HG02798 (cell line): ENCODE results near the gene OGFOD2.
"Not testable (repeated sequence)": the region's sequence is repeated elsewhere in the genome, so short reads cannot be mapped to it uniquely, and the experiment has no call there.

Experiments used
- ATAC-seq: cut with Tn5 transposase; IDR thresholded peaks from one replicate; pipeline ENCODE4 v1.9.1; 2021; ENCODE audit warnings: mild to moderate bottlenecking; ENCODE audit not compliant: unreplicated experiment, poor library complexity

The OGFOD2 gene

GRCh38 chr12:122999196-122999946 lies 24.3 kb downstream of the OGFOD2 start:
- no peak for ATAC-seq

- no peak for ATAC-seq
Measured at GRCh38 chr12:122999986-123000420, 25.0 kb downstream of the OGFOD2 start.

GRCh38 chr12:123000578-123000977 lies 25.5 kb downstream of the OGFOD2 start:
- no peak for ATAC-seq

DNA sequence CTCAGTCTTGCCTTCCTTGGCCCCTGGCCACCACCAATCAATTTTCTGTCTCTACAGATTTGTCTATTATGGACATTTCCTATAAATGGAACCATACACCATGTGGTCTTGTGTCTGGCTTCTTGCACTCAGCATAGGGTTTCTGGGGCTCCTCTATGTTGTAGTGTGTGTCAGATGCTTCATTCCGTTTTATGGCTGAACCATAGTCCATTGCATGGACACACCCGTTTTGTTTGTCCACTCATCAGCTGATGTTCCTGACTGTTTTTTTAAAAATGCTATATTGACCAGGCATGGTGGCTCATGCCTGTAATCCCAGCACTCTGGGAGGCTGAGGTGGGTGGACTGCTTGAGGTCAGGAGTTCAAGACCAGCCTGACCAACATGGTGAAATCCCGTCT lies 26.4 kb downstream of the OGFOD2 start:
- ATAC-seq, result no peak

DNA sequence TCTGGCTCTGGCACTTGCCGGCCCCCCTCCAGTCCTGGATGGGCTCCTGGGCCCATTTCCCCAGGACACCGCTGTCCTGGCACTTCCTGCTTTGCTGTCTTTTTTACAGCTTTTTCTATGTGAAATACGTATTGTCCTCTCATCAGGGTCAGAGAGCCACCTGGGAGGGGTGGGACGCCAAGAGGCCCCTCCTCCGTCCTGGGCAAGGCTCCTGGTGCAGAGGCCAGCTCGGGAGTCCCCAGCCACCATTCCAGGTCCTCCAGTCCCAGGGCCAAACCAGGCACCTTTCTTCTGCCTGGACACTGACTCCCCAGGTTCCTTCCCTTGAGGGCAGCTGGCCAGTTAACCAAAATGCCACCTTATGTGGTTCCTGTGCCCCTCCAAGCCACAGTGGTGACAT lies 28.2 kb downstream of the OGFOD2 start:
- ATAC-seq, result no peak

GRCh38 chr12:123004287-123004686 lies 29.2 kb downstream of the OGFOD2 start:
- ATAC-seq, result no peak

DNA sequence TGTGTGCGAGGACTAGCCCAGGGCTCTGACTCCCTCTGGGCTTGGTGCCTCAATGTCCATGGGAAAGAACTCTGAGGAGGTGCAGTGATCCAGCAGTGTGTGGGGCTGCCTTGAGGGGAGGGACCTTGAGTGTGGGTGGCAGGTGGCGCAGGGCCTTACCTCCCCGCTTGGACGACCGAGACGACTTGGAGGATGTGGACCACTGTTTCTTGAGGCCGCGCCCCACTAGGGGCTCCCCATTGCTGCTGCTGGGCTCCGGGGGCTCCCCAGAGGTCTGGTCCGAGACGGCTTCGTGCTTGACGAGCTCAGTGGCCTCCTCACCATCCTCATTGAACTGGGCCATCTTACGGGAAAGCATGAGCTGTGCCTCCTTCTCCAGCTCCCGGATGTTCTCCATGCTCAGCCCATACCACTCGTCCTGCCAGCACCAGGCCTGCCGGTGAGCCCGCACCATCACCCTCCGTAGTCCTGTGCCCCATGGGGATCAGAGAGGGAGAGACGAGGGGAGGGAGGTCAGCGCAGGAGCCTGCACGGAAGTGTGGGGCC lies 30.1 kb downstream of the OGFOD2 start:
- ATAC-seq, result no peak

DNA sequence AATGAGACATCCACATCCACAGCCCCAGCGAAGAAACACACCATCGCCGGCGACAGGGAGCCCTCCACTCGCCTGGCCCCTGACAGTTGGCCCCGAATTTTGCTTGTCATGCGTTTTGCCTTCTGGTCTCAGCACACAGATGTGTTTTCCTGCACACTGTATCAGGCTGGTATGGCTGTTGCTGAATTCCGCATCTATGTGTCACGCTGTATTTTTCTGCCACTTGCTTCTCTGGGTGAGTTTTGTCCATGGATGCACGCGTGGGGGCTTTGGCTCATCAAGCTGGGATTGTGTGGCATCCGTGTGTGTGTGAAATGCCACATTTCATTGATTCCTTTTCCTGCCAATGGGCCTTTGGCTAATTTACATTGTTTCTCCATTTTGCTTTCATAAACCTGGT lies 31.9 kb downstream of the OGFOD2 start:
- ATAC-seq, result no peak

- no peak for ATAC-seq
Measured at GRCh38 chr12:123010110-123010509, 35.1 kb downstream of the OGFOD2 start.

GRCh38 chr12:123010681-123011080 lies 35.6 kb downstream of the OGFOD2 start:
- ATAC-seq, result no peak

- no peak for ATAC-seq
Measured at GRCh38 chr12:123011701-123012100, 36.7 kb downstream of the OGFOD2 start.

- no peak for ATAC-seq
Measured at GRCh38 chr12:123013185-123014095, 38.4 kb downstream of the OGFOD2 start.

DNA sequence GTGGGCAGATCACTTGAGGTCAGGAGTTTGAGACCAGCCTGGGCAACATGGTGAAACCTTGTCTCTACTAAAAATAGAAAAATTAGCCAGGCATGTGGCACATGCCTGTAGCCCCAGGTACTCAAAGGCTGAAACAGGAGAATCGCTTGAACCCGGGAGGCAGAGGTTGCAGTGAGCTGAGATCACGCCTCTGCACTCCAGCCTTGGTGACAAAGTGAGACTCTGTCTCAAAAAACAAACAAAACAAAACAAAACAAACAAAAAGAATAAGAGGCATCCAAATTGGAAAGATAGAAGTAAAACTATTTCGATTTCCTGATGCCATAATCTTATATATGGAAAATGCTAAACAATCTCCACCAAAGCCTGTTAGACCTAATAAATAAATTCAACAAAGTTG lies 39.4 kb downstream of the OGFOD2 start:
- not testable (repeated sequence) for ATAC-seq

DNA sequence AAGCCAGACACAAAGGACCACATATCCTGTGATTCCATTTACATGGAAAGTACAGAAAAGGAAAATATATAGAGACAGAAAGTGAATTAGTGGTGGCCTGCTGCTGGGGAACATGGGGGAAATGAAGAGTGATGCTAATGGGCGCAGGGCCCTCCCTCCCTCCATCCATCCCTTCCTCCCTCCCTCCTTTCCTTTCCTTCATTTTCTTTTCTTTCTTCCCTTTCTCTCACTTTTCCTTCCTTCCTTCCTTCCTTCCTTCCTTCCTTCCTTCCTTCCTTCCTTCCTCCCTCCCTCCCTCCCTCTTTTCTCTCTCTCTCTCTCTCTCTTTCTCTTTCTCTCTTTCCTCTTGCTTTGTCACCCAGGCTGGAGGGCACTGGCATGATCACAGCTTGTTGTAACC lies 42.7 kb downstream of the OGFOD2 start:
- ATAC-seq, result no peak

GRCh38 chr12:123019841-123020138 lies 44.7 kb downstream of the OGFOD2 start:
- ATAC-seq, result no peak

- no peak for ATAC-seq
Measured at GRCh38 chr12:123021688-123022604, 46.9 kb downstream of the OGFOD2 start.

DNA sequence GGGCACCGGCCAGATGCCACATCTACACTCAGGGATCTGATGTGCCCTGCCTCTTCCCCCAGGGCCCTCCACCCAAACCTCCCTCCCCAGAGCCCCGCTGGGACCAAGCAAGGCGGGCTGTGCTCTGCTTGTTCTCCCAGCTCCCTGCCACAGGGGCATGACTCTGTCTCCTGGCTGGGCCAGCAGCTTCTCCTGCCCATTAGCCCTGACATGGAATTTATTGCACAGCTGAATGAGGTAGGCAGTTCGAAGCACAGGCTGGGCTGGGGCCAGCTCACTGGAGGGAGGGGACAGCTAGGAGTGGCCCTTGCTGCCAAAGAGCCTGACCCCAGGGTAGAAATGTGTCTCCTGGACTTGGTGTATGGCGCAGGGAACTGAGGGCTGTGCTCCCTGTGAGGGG lies 47.8 kb downstream of the OGFOD2 start:
- no peak for ATAC-seq

DNA sequence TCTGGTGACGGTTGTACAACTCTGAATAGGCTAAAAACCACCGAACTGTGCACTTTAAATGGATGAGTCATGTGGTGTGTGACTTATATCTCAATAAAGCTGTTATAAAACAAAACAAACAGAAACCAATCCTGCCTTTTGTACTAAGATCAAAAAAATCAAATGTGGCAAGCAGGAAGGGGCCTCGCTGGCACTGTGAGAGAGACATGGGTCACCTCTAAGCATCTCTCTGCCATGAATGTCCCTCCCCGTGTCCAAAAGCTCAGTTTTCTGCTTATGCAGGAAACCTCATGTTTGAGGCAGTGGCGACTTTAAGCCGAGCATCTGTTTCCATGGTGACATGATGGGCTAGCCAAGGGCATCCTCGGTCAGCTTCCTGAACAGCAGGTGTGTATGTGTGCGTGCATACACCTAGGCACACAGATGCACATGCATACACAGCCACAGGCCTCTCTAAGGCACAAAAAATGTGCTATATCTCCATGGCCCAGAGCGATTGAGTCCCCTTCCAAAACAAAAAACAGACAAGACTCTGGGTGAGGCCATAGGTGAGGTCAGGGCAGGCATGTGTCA lies 49.9 kb downstream of the OGFOD2 start:
- ATAC-seq, result no peak

DNA sequence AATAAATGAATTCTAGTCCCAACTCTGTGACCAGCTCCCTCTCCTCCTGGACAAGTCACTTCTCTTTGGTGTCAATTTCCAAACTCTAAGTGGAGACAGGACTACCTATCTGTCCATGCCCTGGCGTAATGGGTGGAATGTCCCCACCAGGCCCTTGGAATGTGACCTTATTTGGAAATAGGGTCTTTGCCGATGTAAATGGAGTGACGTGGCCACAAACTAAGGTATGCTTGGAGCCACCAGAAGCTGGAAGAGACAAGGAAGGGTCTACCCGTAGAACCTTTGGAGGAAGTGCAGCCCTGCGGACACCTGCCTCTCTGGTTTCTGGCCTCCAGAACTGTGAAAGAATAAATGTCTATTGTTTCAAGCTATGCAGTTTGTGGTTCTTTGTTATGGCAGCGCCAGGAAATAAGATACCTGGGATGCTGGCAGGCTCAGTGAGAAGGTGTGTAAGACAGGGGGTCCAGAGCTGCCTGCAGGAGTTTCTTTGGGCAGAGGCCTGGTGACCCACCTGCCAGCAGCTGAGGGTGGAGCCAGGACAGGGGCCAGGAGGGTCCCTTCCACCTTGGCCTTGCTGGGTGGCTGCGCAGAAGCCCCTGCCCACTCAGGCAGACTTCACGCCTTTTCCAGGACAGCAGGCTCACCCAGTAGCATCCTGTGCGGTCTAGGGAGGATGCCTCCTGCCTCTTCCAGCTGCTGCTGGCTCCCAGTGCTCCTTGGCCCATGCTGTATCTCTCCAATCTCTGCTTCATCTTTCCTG lies 51.2 kb downstream of the OGFOD2 start:
- no peak for ATAC-seq
